Endothelial cell (in vitro differentiated cells): ENCODE results near the gene CACNA1F. TPM values are rescaled to one million over a fixed set of nuclear protein-coding genes. Genes with fewer than 3 reads are reported as not detected.

Experiments
- DNase-seq: peaks from one replicate; pipeline ENCODE4 v3.0.0; 2021; ENCODE audit warnings: low spot score
- H3K27ac Mint-ChIP-seq: one replicate; pipeline ENCODE4 v1.8.0; 2021; ENCODE audit warnings: mixed read lengths, inconsistent platforms; ENCODE audit not compliant: unreplicated experiment
- H3K27me3 Mint-ChIP-seq: one replicate; pipeline ENCODE4 v1.8.0; 2021; ENCODE audit warnings: mild to moderate bottlenecking, moderate library complexity, mixed read lengths, inconsistent platforms; ENCODE audit not compliant: unreplicated experiment
- H3K36me3 Mint-ChIP-seq: one replicate; pipeline ENCODE4 v1.8.0; 2021; ENCODE audit warnings: mild to moderate bottlenecking, low read depth, mixed read lengths, inconsistent platforms; ENCODE audit not compliant: unreplicated experiment
- H3K4me1 Mint-ChIP-seq: one replicate; pipeline ENCODE4 v1.8.0; 2021; ENCODE audit warnings: mild to moderate bottlenecking, mixed read lengths, inconsistent platforms; ENCODE audit not compliant: unreplicated experiment
- H3K4me3 Mint-ChIP-seq: one replicate; pipeline ENCODE4 v1.8.0; 2021; ENCODE audit warnings: mild to moderate bottlenecking, mixed read lengths, inconsistent platforms; ENCODE audit not compliant: unreplicated experiment
- H3K9me3 Mint-ChIP-seq: one replicate; pipeline ENCODE4 v1.8.0; 2021; ENCODE audit warnings: mixed read lengths, inconsistent platforms; ENCODE audit not compliant: unreplicated experiment
- total RNA-seq: library from RNA; stranded (reverse); fragmentation: NEBNext Ultra II Directional; extraction: Animal tissue kit (Norgen Biotek cat#: 25700); gene quantifications from one replicate; pipeline ENCODE4 v1.2.1, GENCODE V29; 2021; ENCODE audit not compliant: unreplicated experiment
- TF ChIP-seq, protein P1 (sequence below): fragments of 200-600 bp; sonication (generic); IDR thresholded peaks from one replicate; pipeline ENCODE4 v1.5.0; 2021; ENCODE audit warnings: antibody characterized with exemption; ENCODE audit not compliant: unreplicated experiment

Gene CACNA1F
- total RNA-seq, 1 donor from 2014 or later, result 0.59 TPM

- Mint-ChIP-seq H3K4me3 (peak within 1 kb of the TSS; percentile 85), H3K27ac (no peak within 1 kb of the TSS), H3K36me3 (peaks cover 5% of the 10 kb centered on the region), H3K9me3 (no peaks in the 10 kb centered on the region), H3K4me1 (peaks cover 5% of the 10 kb centered on the region), H3K27me3 (peaks cover 4% of the 10 kb centered on the region)
- DNase-seq, result peak; percentile 76
- TF ChIP-seq, protein P1, sequence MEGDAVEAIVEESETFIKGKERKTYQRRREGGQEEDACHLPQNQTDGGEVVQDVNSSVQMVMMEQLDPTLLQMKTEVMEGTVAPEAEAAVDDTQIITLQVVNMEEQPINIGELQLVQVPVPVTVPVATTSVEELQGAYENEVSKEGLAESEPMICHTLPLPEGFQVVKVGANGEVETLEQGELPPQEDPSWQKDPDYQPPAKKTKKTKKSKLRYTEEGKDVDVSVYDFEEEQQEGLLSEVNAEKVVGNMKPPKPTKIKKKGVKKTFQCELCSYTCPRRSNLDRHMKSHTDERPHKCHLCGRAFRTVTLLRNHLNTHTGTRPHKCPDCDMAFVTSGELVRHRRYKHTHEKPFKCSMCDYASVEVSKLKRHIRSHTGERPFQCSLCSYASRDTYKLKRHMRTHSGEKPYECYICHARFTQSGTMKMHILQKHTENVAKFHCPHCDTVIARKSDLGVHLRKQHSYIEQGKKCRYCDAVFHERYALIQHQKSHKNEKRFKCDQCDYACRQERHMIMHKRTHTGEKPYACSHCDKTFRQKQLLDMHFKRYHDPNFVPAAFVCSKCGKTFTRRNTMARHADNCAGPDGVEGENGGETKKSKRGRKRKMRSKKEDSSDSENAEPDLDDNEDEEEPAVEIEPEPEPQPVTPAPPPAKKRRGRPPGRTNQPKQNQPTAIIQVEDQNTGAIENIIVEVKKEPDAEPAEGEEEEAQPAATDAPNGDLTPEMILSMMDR, result no peak
These were observed 46.8 kb downstream of the CACNA1F start, which contains the start of gene PRICKLE3 for GRCh38 chrX:49186125-49187027. Gene PRICKLE3, minus strand, starts transcription at chrX:49186373. Its CDS starts 76 bp downstream, at chrX:49186297.

GRCh38 chrX:49184294-49185281, 48.6 kb downstream of the CACNA1F start:
- H3K4me1 Mint-ChIP-seq, result no peaks in the 10 kb centered on the region
- DNase-seq, result peak; percentile 75
- TF ChIP-seq, protein P1, result no peak
- H3K4me3 Mint-ChIP-seq, result peak overlapping the region; percentile 85
- H3K9me3 Mint-ChIP-seq, result no peaks in the 10 kb centered on the region
- peaks cover 4% of the 10 kb centered on the region for H3K27me3 Mint-ChIP-seq
- no peak overlapping the region for H3K27ac Mint-ChIP-seq
- peaks cover 12% of the 10 kb centered on the region for H3K36me3 Mint-ChIP-seq

GRCh38 chrX:49183701-49184281, 49.3 kb downstream of the CACNA1F start:
- peaks cover 4% of the 10 kb centered on the region for H3K27me3 Mint-ChIP-seq
- peaks cover 19% of the 10 kb centered on the region for H3K36me3 Mint-ChIP-seq
- DNase-seq, result no peak
- no peak overlapping the region for H3K27ac Mint-ChIP-seq
- no peaks in the 10 kb centered on the region for H3K9me3 Mint-ChIP-seq
- peak overlapping the region; percentile 31 for H3K4me3 Mint-ChIP-seq
- H3K4me1 Mint-ChIP-seq, result no peaks in the 10 kb centered on the region
- TF ChIP-seq, protein P1, result no peak

DNA sequence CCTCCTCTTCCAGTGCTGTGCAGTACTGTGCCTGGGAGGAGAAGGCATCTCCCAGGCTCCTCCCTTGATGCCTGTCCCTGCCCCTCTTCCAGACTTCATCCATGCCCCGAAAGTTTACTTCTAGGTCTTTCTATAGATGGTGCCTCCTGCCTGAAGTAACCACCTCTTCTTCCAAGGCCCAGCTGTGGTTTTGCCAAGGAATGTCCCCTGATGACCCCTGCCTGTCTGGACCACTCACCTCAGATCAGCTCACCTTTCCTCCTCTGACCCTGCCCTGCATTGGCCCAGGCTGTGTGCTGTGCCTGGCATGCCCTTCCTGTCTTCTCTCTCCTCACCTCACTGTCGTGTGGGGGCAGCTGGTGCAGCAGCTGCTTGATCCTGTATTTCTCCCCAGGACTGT, 53.8 kb downstream of the CACNA1F start:
- peaks cover 2% of the 10 kb centered on the region for H3K27me3 Mint-ChIP-seq
- H3K4me3 Mint-ChIP-seq, result no peak overlapping the region
- H3K36me3 Mint-ChIP-seq, result peaks cover 34% of the 10 kb centered on the region
- no peaks in the 10 kb centered on the region for H3K4me1 Mint-ChIP-seq
- no peaks in the 10 kb centered on the region for H3K9me3 Mint-ChIP-seq
- no peak overlapping the region for H3K27ac Mint-ChIP-seq
- no peak for DNase-seq
- TF ChIP-seq, protein P1, result no peak
